ENCODE measurements around the gene CFAP100.

The CFAP100 gene

DNA sequence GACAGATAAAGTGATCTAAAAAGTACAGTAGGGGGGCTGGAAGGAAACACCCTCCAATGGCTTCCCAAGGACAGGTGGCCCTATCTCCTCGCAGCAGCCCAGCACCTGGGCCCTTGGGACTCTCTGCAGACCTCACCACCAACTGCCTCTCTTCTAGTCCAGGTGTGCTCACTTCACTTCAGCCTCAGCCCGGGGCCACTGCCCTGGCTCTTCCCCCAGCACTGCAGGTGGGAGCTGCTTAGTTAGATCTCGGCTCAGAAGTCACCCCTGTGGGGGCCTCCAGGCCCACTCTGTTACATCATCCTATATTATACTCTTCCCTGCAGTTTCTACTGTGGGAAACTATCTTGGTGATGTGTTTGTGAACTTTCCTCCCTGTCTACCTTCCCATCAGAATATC lies 39.5 kb upstream of the CFAP100 start:
- Histone ChIP-seq H3K27ac (no peak overlapping the region), H3K9ac (ENCODE audit: insufficient read length) (no peak overlapping the region), H3K4me3 (no peak overlapping the region), H3K36me3 (ENCODE audit: insufficient read depth, low read length) (no peaks in the 10 kb centered on the region), H3K9me3 (ENCODE audit: low read depth, low read length) (no peaks in the 10 kb centered on the region)
- no peak for DNase-seq (ENCODE audit: low read depth, low spot score)
- no peak for TF ChIP-seq EZH2 (IDR thresholded peaks at IDR 0.05)
- TF ChIP-seq FOXP2 (optimal IDR thresholded peaks at IDR 0.05; ENCODE audit: control extremely low read depth, extremely low read length, insufficient read depth), result no peak
- TF ChIP-seq POLR2AphosphoS5 (IDR thresholded peaks at IDR 0.05; ENCODE audit: borderline replicate concordance, low read depth, low read length), result no peak

DNA sequence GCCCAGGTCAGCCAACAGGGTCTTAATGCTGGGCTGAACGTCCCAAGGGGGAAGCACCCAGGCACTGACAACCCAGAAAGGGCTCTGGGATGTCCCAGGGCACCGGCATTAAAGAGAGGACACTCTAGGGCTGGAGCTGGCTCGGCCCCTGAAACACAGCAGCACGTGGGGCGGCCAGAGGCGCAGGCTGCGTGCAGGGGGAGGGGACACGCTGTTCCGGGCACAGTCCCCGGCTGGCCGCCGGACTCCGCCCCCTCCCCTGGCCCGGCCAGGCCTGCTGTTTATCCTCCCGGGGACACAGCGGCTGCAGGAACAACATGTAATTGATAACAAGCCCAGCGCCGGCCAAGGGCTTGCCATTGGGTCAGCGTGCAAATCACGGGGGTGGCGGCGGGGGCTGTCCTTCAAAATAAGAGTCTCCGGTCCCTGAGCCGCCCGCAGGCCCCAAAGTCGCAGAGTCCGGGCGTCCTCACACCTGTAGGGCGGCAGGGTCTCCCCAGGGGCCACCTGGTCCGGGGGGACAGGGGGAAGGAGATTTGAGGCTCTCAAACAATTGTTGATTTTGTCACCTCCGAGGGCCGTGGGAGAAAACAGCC lies 38.8 kb upstream of the CFAP100 start:
- H3K4me3 ChIP-seq, result peak overlapping the region; percentile 78; the same call in 1 of the 2 replicates
- TF ChIP-seq POLR2AphosphoS5 (IDR thresholded peaks at IDR 0.05; ENCODE audit: borderline replicate concordance, low read depth, low read length) (no peak), FOXP2 (optimal IDR thresholded peaks at IDR 0.05; ENCODE audit: control extremely low read depth, extremely low read length, insufficient read depth) (no peak), EZH2 (IDR thresholded peaks at IDR 0.05) (no peak)
- H3K27ac ChIP-seq, result no peak overlapping the region
- no peak overlapping the region for H3K9ac ChIP-seq (ENCODE audit: insufficient read length)
- no peak for DNase-seq (ENCODE audit: low read depth, low spot score)
- H3K36me3 ChIP-seq (ENCODE audit: insufficient read depth, low read length), result no peaks in the 10 kb centered on the region
- H3K9me3 ChIP-seq (ENCODE audit: low read depth, low read length), result no peaks in the 10 kb centered on the region

DNA sequence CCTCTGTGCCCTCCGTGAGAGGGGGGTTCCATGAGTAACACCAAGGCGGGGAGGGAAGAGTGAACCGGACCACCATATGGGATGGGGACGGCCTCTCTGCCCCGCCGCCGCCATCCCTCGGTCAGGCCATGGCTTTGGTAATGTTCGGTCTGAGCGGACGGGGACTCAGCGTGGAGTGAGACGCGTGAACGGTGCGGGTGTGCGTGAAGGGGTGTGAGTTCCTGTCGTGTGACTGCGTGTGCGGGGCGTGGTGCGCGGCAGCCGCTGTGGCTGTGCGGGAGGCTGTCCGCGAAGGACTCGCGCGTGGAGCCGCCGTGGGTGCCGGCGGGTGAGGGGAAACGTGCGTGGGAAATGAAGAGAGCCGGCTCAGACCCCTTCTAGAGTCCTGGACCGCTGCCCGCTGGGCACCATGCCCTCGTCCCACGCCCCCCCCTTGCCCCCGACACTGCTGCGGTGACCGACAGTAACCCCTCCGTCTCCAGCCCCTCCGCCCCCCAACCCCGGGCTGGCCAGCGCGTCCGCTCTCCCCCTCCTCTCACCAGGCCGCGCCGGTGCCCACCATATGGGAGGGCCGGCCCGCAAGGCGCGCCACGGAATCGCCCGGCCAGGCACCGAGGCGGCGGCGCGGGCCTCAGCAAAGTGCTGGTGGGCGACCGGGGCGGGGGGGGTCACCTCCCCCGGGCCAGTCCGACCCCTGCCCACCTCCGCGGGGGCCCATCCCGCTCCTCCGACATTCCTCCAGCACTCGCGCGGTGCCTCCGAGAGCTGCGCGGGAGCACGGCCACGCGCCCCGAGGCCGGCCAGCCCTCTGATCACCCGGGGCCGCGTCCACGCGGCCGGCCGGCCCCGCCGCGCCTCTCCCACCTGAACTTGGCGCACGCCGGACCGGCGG lies 38.1 kb upstream of the CFAP100 start:
- no peak for DNase-seq (ENCODE audit: low read depth, low spot score)
- Histone ChIP-seq H3K9ac (ENCODE audit: insufficient read length) (peak overlapping the region; percentile 64), H3K27ac (no peak overlapping the region), H3K36me3 (ENCODE audit: insufficient read depth, low read length) (no peaks in the 10 kb centered on the region), H3K9me3 (ENCODE audit: low read depth, low read length) (no peaks in the 10 kb centered on the region), H3K4me3 (peak overlapping the region; percentile 78)
- TF ChIP-seq FOXP2 (optimal IDR thresholded peaks at IDR 0.05; ENCODE audit: control extremely low read depth, extremely low read length, insufficient read depth) (no peak), POLR2AphosphoS5 (IDR thresholded peaks at IDR 0.05; ENCODE audit: borderline replicate concordance, low read depth, low read length) (no peak), EZH2 (IDR thresholded peaks at IDR 0.05) (no peak)

DNA sequence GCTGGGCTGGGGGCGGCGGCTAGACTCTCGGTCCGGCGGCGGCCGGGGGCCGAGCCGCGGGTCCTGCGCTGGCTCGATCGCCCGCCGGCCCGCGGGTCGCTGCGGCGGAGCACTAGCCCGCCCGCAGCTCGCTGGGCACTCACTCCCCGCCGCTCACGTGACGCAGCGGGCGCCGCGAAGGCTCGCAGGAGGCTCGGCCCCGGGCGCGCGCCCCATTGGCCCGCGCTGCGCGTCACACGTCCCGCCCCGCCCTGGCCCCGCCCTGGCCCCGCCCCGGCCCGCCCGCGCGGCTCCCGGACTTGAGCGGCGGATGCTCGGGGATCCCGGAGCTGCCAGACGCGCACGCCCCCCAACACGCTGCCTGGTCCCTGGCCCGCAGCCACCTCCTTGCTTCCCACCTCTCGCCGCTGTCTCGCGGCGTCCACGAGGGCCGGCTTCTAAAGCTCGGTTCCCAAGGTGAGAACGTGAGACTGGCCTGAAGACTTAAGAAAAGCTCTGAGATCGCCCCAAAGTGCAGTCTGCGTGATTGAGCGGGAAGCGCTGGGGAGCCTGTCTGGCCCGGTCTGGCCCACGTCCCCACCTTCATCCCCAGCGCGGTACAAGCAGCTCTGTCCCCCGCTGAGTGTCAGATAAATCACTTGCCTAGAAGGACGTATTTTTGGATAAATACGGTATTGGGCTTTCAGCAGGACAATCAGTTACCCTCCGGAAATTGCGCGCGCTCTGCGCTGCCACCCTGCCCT lies 37.2 kb upstream of the CFAP100 start, which contains the start of gene KLF15:
KLF15 (minus strand) TSS at position 114 of the 743 bp plus-strand sequence. CDS start 4,486 bp downstream, outside the sequence.
- peak within 1 kb of the TSS; percentile 64 for H3K9ac ChIP-seq (ENCODE audit: insufficient read length)
- DNase-seq (ENCODE audit: low read depth, low spot score), result no peak
- H3K9me3 ChIP-seq (ENCODE audit: low read depth, low read length), result no peaks in the 10 kb centered on the region
- TF ChIP-seq FOXP2 (optimal IDR thresholded peaks at IDR 0.05; ENCODE audit: control extremely low read depth, extremely low read length, insufficient read depth) (no peak), POLR2AphosphoS5 (IDR thresholded peaks at IDR 0.05; ENCODE audit: borderline replicate concordance, low read depth, low read length) (no peak), EZH2 (IDR thresholded peaks at IDR 0.05) (no peak)
- H3K27ac ChIP-seq, result no peak within 1 kb of the TSS
- H3K4me3 ChIP-seq, result peak within 1 kb of the TSS; percentile 78
- no peaks in the 10 kb centered on the region for H3K36me3 ChIP-seq (ENCODE audit: insufficient read depth, low read length)

DNA sequence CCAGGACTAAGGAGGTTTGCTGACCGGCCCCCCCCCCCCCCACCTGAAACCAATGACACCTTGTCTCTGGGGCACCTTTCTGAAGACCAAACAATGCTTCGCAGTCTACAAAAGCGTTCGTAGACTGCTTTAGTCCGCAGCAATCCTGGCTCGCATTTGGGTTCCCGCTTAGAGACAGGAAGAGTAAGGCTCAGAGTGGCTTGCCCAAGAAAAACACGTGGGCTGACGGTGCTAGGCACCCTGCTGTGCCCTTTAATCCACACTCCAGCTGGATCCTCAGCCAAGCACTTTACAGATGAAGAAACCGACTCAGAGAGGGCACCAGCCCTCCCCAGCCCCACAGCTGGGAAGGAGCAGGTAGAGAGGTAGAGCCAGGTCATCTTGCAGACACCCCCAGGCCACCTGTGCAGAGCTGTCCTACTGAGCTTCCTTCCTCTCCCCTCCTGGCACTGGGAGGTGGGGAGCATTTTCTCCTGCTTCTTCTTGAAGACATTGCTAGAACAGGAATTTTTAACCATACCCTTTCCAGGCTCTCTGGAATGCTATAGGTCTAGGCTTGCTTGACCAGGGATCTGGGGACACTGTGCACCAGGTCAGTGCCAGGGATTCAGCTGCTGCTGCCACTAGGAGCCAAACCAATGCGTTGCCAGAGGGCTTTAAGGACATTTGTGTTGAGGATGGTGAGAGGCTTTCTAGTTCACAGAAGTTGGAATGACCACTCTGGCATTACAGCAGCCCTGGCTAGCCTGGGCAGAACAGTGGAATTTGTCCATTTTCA lies 36.5 kb upstream of the CFAP100 start:
- no peaks in the 10 kb centered on the region for H3K36me3 ChIP-seq (ENCODE audit: insufficient read depth, low read length)
- H3K4me3 ChIP-seq, result peak overlapping the region; percentile 78
- no peak overlapping the region for H3K27ac ChIP-seq
- no peak for DNase-seq (ENCODE audit: low read depth, low spot score)
- TF ChIP-seq FOXP2 (optimal IDR thresholded peaks at IDR 0.05; ENCODE audit: control extremely low read depth, extremely low read length, insufficient read depth), result no peak
- no peaks in the 10 kb centered on the region for H3K9me3 ChIP-seq (ENCODE audit: low read depth, low read length)
- H3K9ac ChIP-seq (ENCODE audit: insufficient read length), result peak overlapping the region; percentile 11

DNA sequence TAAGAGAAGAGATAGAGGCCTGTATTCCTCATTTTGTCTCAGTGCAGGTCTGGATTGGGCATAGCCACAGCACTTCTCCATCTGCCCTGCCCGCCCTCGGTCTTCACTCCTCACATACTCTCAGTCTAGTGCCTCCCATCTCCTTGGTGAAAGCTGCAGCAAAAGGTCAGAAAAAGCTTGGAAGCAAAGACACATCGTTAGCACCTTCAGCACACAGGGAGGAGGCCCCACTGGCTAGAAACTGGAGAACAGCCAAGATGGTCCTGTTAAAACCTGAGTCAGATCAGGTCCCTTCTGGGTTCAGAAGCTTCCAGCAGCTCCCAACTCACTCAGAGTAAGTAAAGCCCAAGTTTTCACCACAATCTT lies 35.9 kb upstream of the CFAP100 start:
- Histone ChIP-seq H3K4me3 (no peak overlapping the region), H3K9me3 (ENCODE audit: low read depth, low read length) (no peaks in the 10 kb centered on the region), H3K36me3 (ENCODE audit: insufficient read depth, low read length) (no peaks in the 10 kb centered on the region), H3K27ac (no peak overlapping the region), H3K9ac (ENCODE audit: insufficient read length) (no peak overlapping the region)
- DNase-seq (ENCODE audit: low read depth, low spot score), result no peak
- no peak for TF ChIP-seq EZH2 (IDR thresholded peaks at IDR 0.05)
- no peak for TF ChIP-seq POLR2AphosphoS5 (IDR thresholded peaks at IDR 0.05; ENCODE audit: borderline replicate concordance, low read depth, low read length)
- no peak for TF ChIP-seq FOXP2 (optimal IDR thresholded peaks at IDR 0.05; ENCODE audit: control extremely low read depth, extremely low read length, insufficient read depth)

DNA sequence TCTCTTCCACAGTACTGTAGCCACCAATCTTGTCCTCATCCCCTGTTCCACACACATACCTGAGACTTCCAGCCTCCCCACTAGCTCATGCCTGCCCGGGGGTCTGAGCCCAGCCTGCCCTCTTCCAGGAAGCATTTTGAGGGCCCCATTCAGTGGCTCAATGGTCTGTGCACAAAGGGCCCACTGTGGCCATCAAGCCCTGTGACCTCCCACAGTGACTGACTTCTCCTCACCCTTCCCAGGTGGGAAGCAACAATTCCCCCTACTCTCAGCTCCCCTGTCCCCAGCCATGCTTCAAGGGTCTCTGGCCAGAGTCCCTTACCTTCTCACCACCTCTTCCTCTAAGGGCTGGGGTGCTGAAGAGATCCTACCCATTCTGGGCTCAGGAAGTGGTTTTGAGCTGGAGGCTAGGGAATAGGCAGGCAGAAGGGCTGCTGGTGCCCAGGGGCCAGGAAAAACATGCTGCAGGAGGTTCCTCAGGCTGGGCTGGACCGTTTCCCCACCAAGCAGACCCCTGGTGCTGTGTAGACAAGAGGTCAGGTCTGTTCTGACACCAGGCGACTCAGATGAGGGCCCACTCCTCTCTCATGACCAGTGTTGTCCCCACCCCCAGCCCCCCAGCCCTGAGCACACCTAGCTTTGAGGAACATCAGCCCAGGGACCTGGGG lies 34.5 kb upstream of the CFAP100 start:
- no peaks in the 10 kb centered on the region for H3K36me3 ChIP-seq (ENCODE audit: insufficient read depth, low read length)
- no peak overlapping the region for H3K9ac ChIP-seq (ENCODE audit: insufficient read length)
- no peak overlapping the region for H3K27ac ChIP-seq
- no peak overlapping the region for H3K4me3 ChIP-seq
- no peak for DNase-seq (ENCODE audit: low read depth, low spot score)
- H3K9me3 ChIP-seq (ENCODE audit: low read depth, low read length), result no peaks in the 10 kb centered on the region
- TF ChIP-seq POLR2AphosphoS5 (IDR thresholded peaks at IDR 0.05; ENCODE audit: borderline replicate concordance, low read depth, low read length) (no peak), EZH2 (IDR thresholded peaks at IDR 0.05) (no peak), FOXP2 (optimal IDR thresholded peaks at IDR 0.05; ENCODE audit: control extremely low read depth, extremely low read length, insufficient read depth) (no peak)

Data from SK-N-MC (cell line).